NCI-H1417 (cell line): ENCODE data around the gene PGRMC2.

Experiments used
- DNase-seq, 3 experiments: peaks; one replicate each; lab custom pipeline; 2025; lab: John Stamatoyannopoulos, UW

Gene PGRMC2

GRCh38 chr4:128220286-128221235 lies 67.1 kb downstream of the PGRMC2 start:
- peak in 1 of 3 experiments; percentile 47 for DNase-seq
